Fibroblast of upper back skin (primary cell): ENCODE results near the gene ZNF75A.

Experiments
- DNase-seq: peaks from one replicate; pipeline ENCODE4 v3.0.0-alpha.2; 2013

The ZNF75A gene

GRCh38 chr16:3289998-3290673 lies 15.2 kb upstream of the ZNF75A start:
- no peak for DNase-seq

- peak; percentile 6 for DNase-seq
Observed at GRCh38 chr16:3292604-3293003, 12.7 kb upstream of the ZNF75A start.

- no peak for DNase-seq
Observed at GRCh38 chr16:3295209-3295608, 10.1 kb upstream of the ZNF75A start.

GRCh38 chr16:3295783-3296182 lies 9.5 kb upstream of the ZNF75A start:
- DNase-seq, result no peak

GRCh38 chr16:3304370-3304769 lies 927 bp upstream of the ZNF75A start:
- no peak for DNase-seq

- DNase-seq, result no peak
Observed at GRCh38 chr16:3306078-3306477, 781 bp downstream of the ZNF75A start.

- no peak for DNase-seq
Observed at GRCh38 chr16:3311496-3311895, 6.2 kb downstream of the ZNF75A start.

GRCh38 chr16:3317315-3317999 lies 12.2 kb downstream of the ZNF75A start:
- no peak for DNase-seq

GRCh38 chr16:3321816-3322215 lies 16.5 kb downstream of the ZNF75A start:
- no peak for DNase-seq

- no peak for DNase-seq
Observed at GRCh38 chr16:3327514-3327913, 22.2 kb downstream of the ZNF75A start.

GRCh38 chr16:3328104-3328503 lies 22.8 kb downstream of the ZNF75A start:
- no peak for DNase-seq

- no peak for DNase-seq
Observed at GRCh38 chr16:3328643-3329042, 23.3 kb downstream of the ZNF75A start.

- no peak for DNase-seq
Observed at GRCh38 chr16:3346041-3346440, 40.7 kb downstream of the ZNF75A start.

- DNase-seq, result no peak
Observed at GRCh38 chr16:3347586-3347985, 42.3 kb downstream of the ZNF75A start.

- no peak for DNase-seq
Observed at GRCh38 chr16:3348547-3349167, 43.4 kb downstream of the ZNF75A start.

- DNase-seq, result no peak
Observed at GRCh38 chr16:3349175-3349574, 43.9 kb downstream of the ZNF75A start.

- DNase-seq, result no peak
Observed at GRCh38 chr16:3355589-3355988, 50.3 kb downstream of the ZNF75A start, which contains the start of gene OR2C1. Gene OR2C1, plus strand, starts transcription at chr16:3355889. Its CDS starts 52 bp downstream, at chr16:3355941.

- no peak for DNase-seq
Observed at GRCh38 chr16:3356118-3356517, 50.8 kb downstream of the ZNF75A start.

GRCh38 chr16:3358871-3359270 lies 53.6 kb downstream of the ZNF75A start:
- no peak for DNase-seq

GRCh38 chr16:3362931-3363330 lies 57.6 kb downstream of the ZNF75A start:
- no peak for DNase-seq

- DNase-seq, result no peak
Observed at GRCh38 chr16:3363793-3364192, 58.5 kb downstream of the ZNF75A start.

GRCh38 chr16:3364774-3365427 lies 59.6 kb downstream of the ZNF75A start:
- peak; percentile 94 for DNase-seq
